Neural cell (in vitro differentiated cells): ENCODE results near the gene PTP4A2. TPM values are rescaled to one million over a fixed set of nuclear protein-coding genes. Genes with fewer than 3 reads are reported as not detected.

ENCODE experiments used
- H2AFZ ChIP-seq: fragments of 200-600, 300-800 bp; sonication (generic), shearing (Covaris generic); 2 replicates; pipeline ENCODE4 v1.6.0; 2014; ENCODE audit warnings: low read depth, mild to moderate bottlenecking, antibody characterized with exemption, low read length, moderate library complexity
- H3F3A ChIP-seq: fragments of 200-600 bp; shearing (Covaris generic); 2 replicates; pipeline ENCODE4 v1.6.1; 2016; ENCODE audit warnings: mild to moderate bottlenecking, moderate library complexity, mixed read lengths, antibody characterized with exemption, low read length; ENCODE audit not compliant: insufficient read depth, poor library complexity, severe bottlenecking
- H3K27ac ChIP-seq: fragments of 200-600, 300-800 bp; sonication (generic), shearing (Covaris generic); 2 replicates; pipeline ENCODE4 v1.5.1; 2014; ENCODE audit warnings: mild to moderate bottlenecking, low read length, moderate library complexity
- H3K27me3 ChIP-seq: fragments of 300-800, 200-600 bp; sonication (generic), shearing (Covaris generic); 2 replicates; pipeline ENCODE4 v1.6.0; 2014; ENCODE audit warnings: mild to moderate bottlenecking, low read depth, low read length, moderate library complexity; ENCODE audit not compliant: insufficient read depth
- H3K36me3 ChIP-seq: fragments of 300-800, 200-600 bp; sonication (generic), shearing (Covaris generic); 2 replicates; pipeline ENCODE4 v1.5.1; 2014; ENCODE audit warnings: mild to moderate bottlenecking, antibody characterized with exemption, low read length, moderate library complexity; ENCODE audit not compliant: insufficient read depth
- H3K4me2 ChIP-seq: fragments of 300-800, 200-600 bp; sonication (generic), shearing (Covaris generic); 2 replicates; pipeline ENCODE4 v1.6.0; 2014; ENCODE audit warnings: mild to moderate bottlenecking, low read length
- H3K4me3 ChIP-seq: fragments of 300-800, 200-600 bp; sonication (generic), shearing (Covaris generic); 2 replicates; pipeline ENCODE4 v1.5.1; 2014; ENCODE audit warnings: mild to moderate bottlenecking, low read length, moderate library complexity
- H3K79me2 ChIP-seq: fragments of 200-600 bp; shearing (Covaris generic); replicated peaks from 2 replicates; pipeline ENCODE4 v1.6.0; 2014; ENCODE audit warnings: mild to moderate bottlenecking, low read length, moderate library complexity; ENCODE audit not compliant: insufficient read depth
- H3K9ac ChIP-seq: fragments of 300-800, 200-600 bp; sonication (generic), shearing (Covaris generic); 2 replicates; pipeline ENCODE4 v1.6.1; 2016; ENCODE audit warnings: mild to moderate bottlenecking, low read length, mixed read lengths
- H3K9me2 ChIP-seq: fragments of 200-600 bp; shearing (Covaris generic); 2 replicates; pipeline ENCODE4 v1.6.1; 2016; ENCODE audit warnings: mild to moderate bottlenecking, low read length, mixed read lengths; ENCODE audit not compliant: insufficient read depth
- H3K9me3 ChIP-seq: fragments of 200-600, 300-800 bp; sonication (generic), shearing (Covaris generic); 2 replicates; pipeline ENCODE4 v1.6.1; 2016; ENCODE audit warnings: mild to moderate bottlenecking, mixed run types, low read length, moderate library complexity, mixed read lengths
- H4K20me1 ChIP-seq: fragments of 200-600 bp; shearing (Covaris generic); 2 replicates; pipeline ENCODE4 v1.6.1; 2016; ENCODE audit warnings: mild to moderate bottlenecking, mixed run types; ENCODE audit not compliant: insufficient read depth
- CTCF ChIP-seq: fragments of 450-650 bp; IDR thresholded peaks from 2 replicates; pipeline ENCODE4 v1.5.1; 2014; ENCODE audit warnings: antibody characterized with exemption, mild to moderate bottlenecking, moderate library complexity; ENCODE audit not compliant: poor library complexity, severe bottlenecking
- EP300 ChIP-seq: fragments of 450-650 bp; conservative IDR thresholded peaks from 2 replicates; pipeline ENCODE4 v1.6.1; 2014; ENCODE audit warnings: antibody characterized with exemption, mild to moderate bottlenecking, moderate library complexity; ENCODE audit not compliant: poor library complexity, severe bottlenecking
- EZH2 ChIP-seq: fragments of 200-600, 300-800 bp; shearing (Covaris generic), sonication (generic); IDR thresholded peaks from 2 replicates; pipeline ENCODE4 v1.6.1; 2014; ENCODE audit warnings: antibody characterized with exemption, low read length, borderline replicate concordance, mild to moderate bottlenecking; ENCODE audit not compliant: insufficient read depth, poor library complexity, severe bottlenecking
- MXI1 ChIP-seq: fragments of 450-650 bp; conservative IDR thresholded peaks from 2 replicates; pipeline ENCODE4 v1.6.1; 2014; ENCODE audit warnings: antibody characterized with exemption, mild to moderate bottlenecking; ENCODE audit not compliant: poor library complexity, severe bottlenecking
- POLR2AphosphoS5 ChIP-seq: IDR thresholded peaks from 2 replicates; pipeline ENCODE4 v1.6.1; 2012
- RAD21 ChIP-seq: fragments of 450-650 bp; conservative IDR thresholded peaks from 2 replicates; pipeline ENCODE4 v1.6.1; 2014; ENCODE audit warnings: antibody characterized with exemption, mild to moderate bottlenecking, moderate library complexity
- REST ChIP-seq: IDR thresholded peaks from 2 replicates; pipeline ENCODE4 v1.6.1; 2012; ENCODE audit warnings: borderline replicate concordance
- SMC3 ChIP-seq: fragments of 450-650 bp; conservative IDR thresholded peaks from 2 replicates; pipeline ENCODE4 v1.6.1; 2014; ENCODE audit warnings: antibody characterized with exemption, mild to moderate bottlenecking, moderate library complexity; ENCODE audit not compliant: poor library complexity
- TAF1 ChIP-seq: IDR thresholded peaks from 2 replicates; pipeline ENCODE4 v1.6.1; 2012; ENCODE audit warnings: low read depth
- polyA plus RNA-seq: library from polyadenylated mRNA; depleted of rRNA; stranded (reverse); fragments of >200 nt; gene quantifications from 2 replicates; pipeline ENCODE4 v1.2.3, GENCODE V29; 2014

Gene PTP4A2
- polyA plus RNA-seq, 1 donor from 2014 or later = 250 TPM

DNA sequence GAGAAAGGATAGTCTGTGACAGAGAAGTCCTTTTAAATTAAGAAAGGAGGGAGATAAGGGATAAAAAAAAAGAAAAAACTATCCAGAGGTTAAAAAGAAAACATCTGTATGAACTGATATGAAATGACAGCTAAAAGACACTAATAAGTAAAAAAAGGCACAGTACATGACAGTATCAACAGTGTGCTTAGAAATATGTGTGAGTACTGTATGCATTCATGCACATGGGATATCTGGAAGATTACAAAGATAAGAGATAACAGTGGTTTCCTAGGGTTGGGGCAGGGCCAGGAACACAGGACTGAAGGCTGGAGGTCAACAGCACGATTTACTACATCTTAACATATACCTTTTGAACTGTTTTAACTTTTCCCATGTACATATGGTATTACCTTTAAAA is 13.3 kb downstream of the PTP4A2 start:
- H2AFZ ChIP-seq = no peak overlapping the region
- H3K27ac ChIP-seq = no peak overlapping the region
- TF ChIP-seq SMC3 (no peak), EP300 (no peak), TAF1 (no peak), CTCF (no peak), RAD21 (no peak), MXI1 (no peak), EZH2 (no peak), POLR2AphosphoS5 (no peak), REST (no peak)
- no peaks in the 10 kb centered on the region for H3K9me3 ChIP-seq
- H3K4me2 ChIP-seq = no peak overlapping the region
- no peak overlapping the region for H3K9ac ChIP-seq
- H3K27me3 ChIP-seq = no peaks in the 10 kb centered on the region
- no peaks in the 10 kb centered on the region for H4K20me1 ChIP-seq
- peaks cover 60% of the 10 kb centered on the region for H3K79me2 ChIP-seq
- H3K36me3 ChIP-seq = no peaks in the 10 kb centered on the region
- H3F3A ChIP-seq = no peaks in the 10 kb centered on the region
- H3K9me2 ChIP-seq = no peaks in the 10 kb centered on the region
- H3K4me3 ChIP-seq = no peak overlapping the region

- TF ChIP-seq EP300 (no peak), TAF1 (no peak), EZH2 (no peak), CTCF (no peak), MXI1 (no peak), REST (no peak), POLR2AphosphoS5 (no peak), RAD21 (no peak), SMC3 (no peak)
- H3K27me3 ChIP-seq = no peaks in the 10 kb centered on the region
- no peak overlapping the region for H3K27ac ChIP-seq
- H3K4me2 ChIP-seq = no peak overlapping the region
- H3K79me2 ChIP-seq = peaks cover 55% of the 10 kb centered on the region
- no peaks in the 10 kb centered on the region for H3F3A ChIP-seq
- no peak overlapping the region for H3K9ac ChIP-seq
- no peaks in the 10 kb centered on the region for H3K9me3 ChIP-seq
- no peaks in the 10 kb centered on the region for H4K20me1 ChIP-seq
- no peak overlapping the region for H3K4me3 ChIP-seq
- no peaks in the 10 kb centered on the region for H3K36me3 ChIP-seq
- H3K9me2 ChIP-seq = no peaks in the 10 kb centered on the region
- H2AFZ ChIP-seq = no peak overlapping the region
These were observed 14.2 kb downstream of the PTP4A2 start for GRCh38 chr1:31923901-31924535.
